Cardiac muscle cell (in vitro differentiated cells and primary cell): ENCODE measurements around the gene MLNR. TPM values are rescaled to one million over a fixed set of nuclear protein-coding genes. Genes with fewer than 3 reads are reported as not detected.

Source experiments
- DNase-seq, 2 donors: peaks; one replicate each; pipeline versions ENCODE4 v3.0.0 to v3.0.0-alpha.2; 2010 to 2017; ENCODE audit warnings: low read depth in 1 of 2, low spot score in 1 of 2
- H3K27ac ChIP-seq: fragments of 200-600 bp; sonication (generic); 2 replicates; pipeline ENCODE4 v1.5.1; 2016
- H3K27me3 ChIP-seq: fragments of 200-600 bp; sonication (generic); 2 replicates; pipeline ENCODE4 v1.6.0; 2016; ENCODE audit warnings: control low read depth
- H3K36me3 ChIP-seq: fragments of 200-600 bp; sonication (generic); 2 replicates; pipeline ENCODE4 v1.5.1; 2016; ENCODE audit warnings: control low read depth
- H3K4me1 ChIP-seq: fragments of 200-600 bp; sonication (generic); 2 replicates; pipeline ENCODE4 v1.8.1; 2017; ENCODE audit warnings: low read depth, mild to moderate bottlenecking, mixed run types
- H3K4me3 ChIP-seq: fragments of 200-600 bp; sonication (generic); 2 replicates; pipeline ENCODE4 v1.5.1; 2016; ENCODE audit warnings: mild to moderate bottlenecking
- H3K9me3 ChIP-seq: fragments of 200-600 bp; sonication (generic); 2 replicates; pipeline ENCODE4 v1.5.1; 2017; ENCODE audit warnings: low read depth, mild to moderate bottlenecking, control low read depth
- CTCF ChIP-seq: IDR thresholded peaks from 2 replicates; pipeline ENCODE4 v1.5.1; 2012; ENCODE audit warnings: low read depth, mild to moderate bottlenecking, low read length
- polyA plus RNA-seq: library from polyadenylated mRNA; unstranded; fragments of >200 nt; fragmentation: Nextera tagmentation; extraction: Ambion mirVana; gene quantifications from 2 replicates; pipeline ENCODE4 v1.2.1, GENCODE V29; 2016
- total RNA-seq: library from RNA; depleted of rRNA; stranded (reverse); fragments of >200 nt; gene quantifications from 2 replicates; pipeline ENCODE4 v1.2.3, GENCODE V29; 2016

The MLNR gene
- total and polyA plus RNA-seq, 2 experiments from 2014 or later: not detected

- DNase-seq: no peak
Observed at GRCh38 chr13:49213539-49213938, 6.6 kb upstream of the MLNR start.

DNA sequence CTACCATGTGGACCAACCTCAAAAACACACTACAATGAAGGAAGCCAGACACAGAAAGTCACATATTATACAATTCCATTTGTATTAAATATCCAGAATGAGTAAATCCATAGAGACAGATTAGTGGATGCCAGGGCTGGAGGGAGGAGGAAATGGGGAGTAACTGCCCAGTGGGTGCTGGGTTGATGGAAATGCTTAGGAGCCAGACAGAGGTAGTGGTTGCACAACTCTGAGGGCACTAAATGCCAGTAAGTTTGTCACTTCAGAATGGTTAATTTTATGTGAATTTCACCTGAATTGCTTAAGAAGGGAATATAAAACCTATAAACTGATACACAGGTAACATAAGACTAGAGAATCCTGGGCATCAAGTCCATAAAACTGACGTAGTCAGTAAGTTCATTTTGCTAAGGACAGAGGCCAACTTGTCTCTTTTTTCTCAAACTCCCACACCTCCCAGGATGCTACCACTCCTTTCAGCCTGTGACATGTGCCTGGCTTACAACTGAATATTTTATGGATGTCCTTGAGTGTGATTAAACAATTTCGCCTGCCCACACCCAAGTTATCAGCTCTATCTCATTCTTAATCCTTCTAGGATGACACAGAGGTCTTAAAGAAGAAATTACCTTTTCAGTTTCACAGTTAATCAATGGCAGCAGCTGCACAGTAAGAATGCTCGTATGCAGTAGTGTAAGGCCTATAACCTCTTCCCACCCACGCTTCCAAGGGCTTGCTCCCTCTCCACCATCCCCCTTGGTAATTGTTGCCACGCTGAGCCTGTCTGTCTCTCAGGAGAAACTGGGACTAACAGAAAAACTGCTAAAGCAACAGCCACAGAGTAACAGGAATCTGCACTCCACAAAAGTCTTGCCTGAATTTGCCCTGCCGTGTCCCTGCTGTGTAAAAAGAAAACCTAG, 5.9 kb upstream of the MLNR start:
- Histone ChIP-seq H3K9me3 (no peaks in the 10 kb centered on the region), H3K4me1 (no peaks in the 10 kb centered on the region), H3K4me3 (no peak overlapping the region), H3K36me3 (peaks cover 3% of the 10 kb centered on the region), H3K27ac (no peak overlapping the region), H3K27me3 (peaks cover 37% of the 10 kb centered on the region)
- no peak for DNase-seq
- no peak for TF ChIP-seq CTCF

More at GRCh38 chr13:49213539-49213938, 6.6 kb upstream of the MLNR start:
- Histone ChIP-seq H3K4me1 (no peaks in the 10 kb centered on the region), H3K27me3 (peaks cover 30% of the 10 kb centered on the region), H3K36me3 (peaks cover 9% of the 10 kb centered on the region), H3K27ac (no peak overlapping the region), H3K4me3 (no peak overlapping the region), H3K9me3 (no peaks in the 10 kb centered on the region)
- no peak for TF ChIP-seq CTCF

DNA sequence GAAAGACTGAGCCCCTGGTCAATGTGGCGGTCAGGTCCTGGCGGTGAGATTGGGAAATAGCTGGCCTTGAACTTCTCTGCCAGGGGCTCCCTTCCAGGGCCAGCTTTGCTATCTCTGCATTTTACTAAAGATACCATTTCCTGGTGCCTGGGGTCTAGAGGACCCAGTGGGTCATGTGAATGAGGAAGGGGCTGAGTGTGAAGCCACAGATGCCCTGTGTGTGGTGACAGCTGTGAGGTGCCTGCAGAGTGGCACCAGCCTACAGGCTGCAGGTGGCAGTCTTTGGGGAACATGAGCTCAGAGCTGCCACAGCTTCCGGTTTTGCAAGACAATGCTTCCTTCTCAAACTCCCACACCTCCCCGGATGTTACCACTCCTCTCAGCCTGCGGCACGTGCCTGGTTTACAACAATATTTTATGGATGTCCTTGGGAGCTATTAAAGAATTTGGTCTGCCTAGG, 5.2 kb upstream of the MLNR start:
- DNase-seq: peak in 1 of 2 donors; percentile 44

GRCh38 chr13:49216334-49216733, 3.8 kb upstream of the MLNR start:
- H3K27ac ChIP-seq: no peak overlapping the region
- no peaks in the 10 kb centered on the region for H3K9me3 ChIP-seq
- DNase-seq: no peak
- H3K27me3 ChIP-seq: peaks cover 58% of the 10 kb centered on the region
- no peak for TF ChIP-seq CTCF
- H3K4me3 ChIP-seq: no peak overlapping the region
- no peaks in the 10 kb centered on the region for H3K4me1 ChIP-seq
- H3K36me3 ChIP-seq: no peaks in the 10 kb centered on the region

More for the DNA sequence above, 5.2 kb upstream of the MLNR start:
- no peak overlapping the region for H3K4me3 ChIP-seq
- H3K36me3 ChIP-seq: no peaks in the 10 kb centered on the region
- no peaks in the 10 kb centered on the region for H3K4me1 ChIP-seq
- H3K27ac ChIP-seq: no peak overlapping the region
- peaks cover 44% of the 10 kb centered on the region for H3K27me3 ChIP-seq
- no peaks in the 10 kb centered on the region for H3K9me3 ChIP-seq
- peak; percentile 17 for TF ChIP-seq CTCF

- no peak for DNase-seq
- H3K9me3 ChIP-seq: no peaks in the 10 kb centered on the region
- H3K4me3 ChIP-seq: no peak overlapping the region
Observed at GRCh38 chr13:49217962-49218492, 2.1 kb upstream of the MLNR start.

More at GRCh38 chr13:49217962-49218492, 2.1 kb upstream of the MLNR start:
- Histone ChIP-seq H3K36me3 (no peaks in the 10 kb centered on the region), H3K27me3 (peaks cover 75% of the 10 kb centered on the region), H3K27ac (no peak overlapping the region), H3K4me1 (no peaks in the 10 kb centered on the region)
- no peak for TF ChIP-seq CTCF
